Naive B cell (primary cell): ENCODE measurements around the gene STBD1. TPM values are rescaled to one million over a fixed set of nuclear protein-coding genes. Genes with fewer than 3 reads are reported as not detected.

ENCODE experiments used
- ATAC-seq, 2 donors: fragments of 150-1000 bp; cut with Tn5 transposase; 2 replicates each; pipeline ENCODE4 v1.10.0; 2021; ENCODE audit warnings: low read depth in 2 of 2, mild to moderate bottlenecking in 2 of 2, moderate library complexity in 2 of 2
- DNase-seq: peaks from one replicate; pipeline ENCODE4 v3.0.0; 2022
- H3K27ac Mint-ChIP-seq, 6 donors: one replicate each; pipeline ENCODE4 v1.8.0; 2020 to 2022; ENCODE audit warnings: mild to moderate bottlenecking in 6 of 6, mixed read lengths in 6 of 6, moderate library complexity in 5 of 6, inconsistent platforms in 2 of 6
- H3K27me3 Mint-ChIP-seq, 3 donors: one replicate each; pipeline ENCODE4 v1.8.0; 2021 to 2022; ENCODE audit warnings: mixed read lengths in 3 of 3, mild to moderate bottlenecking in 1 of 3
- H3K36me3 Mint-ChIP-seq, 2 donors: one replicate each; pipeline ENCODE4 v1.8.0; 2020 to 2022; ENCODE audit warnings: mixed read lengths in 2 of 2, inconsistent platforms in 1 of 2, mild to moderate bottlenecking in 1 of 2
- H3K4me1 Mint-ChIP-seq, 3 donors: one replicate each; pipeline ENCODE4 v1.8.0; 2020 to 2022; ENCODE audit warnings: mixed read lengths in 3 of 3, inconsistent platforms in 1 of 3, mild to moderate bottlenecking in 1 of 3, moderate library complexity in 1 of 3
- H3K4me3 Mint-ChIP-seq, 8 donors: one replicate each; pipeline ENCODE4 v1.8.0; 2020 to 2022; ENCODE audit warnings: mild to moderate bottlenecking in 8 of 8, mixed read lengths in 8 of 8, moderate library complexity in 8 of 8, inconsistent platforms in 2 of 8
- H3K9me3 Mint-ChIP-seq, 7 donors: one replicate each; pipeline ENCODE4 v1.8.0; 2020 to 2022; ENCODE audit warnings: mixed read lengths in 7 of 7, mild to moderate bottlenecking in 5 of 7, inconsistent platforms in 2 of 7, moderate library complexity in 1 of 7
- polyA plus RNA-seq, 6 donors: library from polyadenylated mRNA; unstranded; fragments of 300-500 nt; fragmentation: Illumina TruSeq; gene quantifications; one replicate each; pipeline ENCODE4 v1.2.3, GENCODE V29; 2021; ENCODE audit warnings: low read depth in 6 of 6

STBD1 gene
- polyA plus RNA-seq, 6 donors from 2014 or later = not detected

GRCh38 chr4:76298227-76298626 is 8.3 kb upstream of the STBD1 start:
- Mint-ChIP-seq H3K27me3 (peaks cover 8 to 21% (median 20%) of the 10 kb centered on the region in 3 donors), H3K36me3 (peaks cover 4 to 6% of the 10 kb centered on the region in 2 donors), H3K9me3 (peaks cover 10 to 35% (median 32%) of the 10 kb centered on the region in 7 donors), H3K4me3 (no peak overlapping the region), H3K4me1 (no peaks in the 10 kb centered on the region), H3K27ac (no peak overlapping the region)
- ATAC-seq (no peak), DNase-seq (no peak)

GRCh38 chr4:76300012-76300411 is 6.5 kb upstream of the STBD1 start:
- no peak for ATAC-seq
- H3K27ac Mint-ChIP-seq = no peak overlapping the region
- H3K9me3 Mint-ChIP-seq = peaks cover 10 to 35% (median 32%) of the 10 kb centered on the region in 7 donors
- no peak for DNase-seq
- peaks cover 13 to 26% (median 26%) of the 10 kb centered on the region in 3 donors for H3K27me3 Mint-ChIP-seq
- H3K4me3 Mint-ChIP-seq = no peak overlapping the region
- H3K4me1 Mint-ChIP-seq = peaks cover 3 to 4% (median 4%) of the 10 kb centered on the region in 3 donors
- H3K36me3 Mint-ChIP-seq = peaks cover 4 to 10% of the 10 kb centered on the region in 2 donors

DNA sequence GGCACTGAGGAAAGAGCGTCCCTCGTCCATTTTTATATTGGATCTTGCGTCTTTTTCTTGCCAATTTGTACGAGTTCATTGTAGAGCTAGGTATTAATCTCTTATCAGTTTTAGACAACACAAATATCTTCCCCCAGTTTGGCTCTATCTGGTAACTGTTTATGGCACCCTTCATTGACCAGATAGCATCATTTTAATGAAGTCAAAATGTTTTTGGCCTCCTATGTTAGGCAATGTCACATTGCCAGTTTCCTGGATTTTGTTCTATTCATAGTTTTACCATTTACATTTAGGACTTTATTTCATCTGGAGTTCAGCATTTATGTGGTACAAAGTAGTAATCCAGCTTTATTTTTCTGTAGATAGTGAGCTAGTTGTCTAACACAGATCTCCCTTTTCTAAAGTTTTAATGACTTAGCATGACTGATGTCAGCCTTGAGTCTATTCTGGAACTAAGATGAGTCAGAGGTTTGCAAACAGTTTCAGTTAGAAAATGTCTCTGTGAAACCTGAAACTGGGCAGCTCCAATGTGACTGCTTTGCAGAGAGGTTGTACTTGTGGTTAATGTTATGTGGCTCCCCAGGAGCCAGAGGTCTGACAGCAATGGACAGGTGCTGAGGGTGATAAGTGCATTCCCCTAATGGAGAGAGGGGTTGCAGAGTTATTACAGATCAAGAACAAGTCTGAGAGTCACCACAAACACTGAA is 5.3 kb upstream of the STBD1 start:
- Mint-ChIP-seq H3K9me3 (peaks cover 7 to 29% (median 26%) of the 10 kb centered on the region in 7 donors), H3K36me3 (peaks cover 4 to 13% of the 10 kb centered on the region in 2 donors), H3K4me3 (no peak overlapping the region), H3K27me3 (peaks cover 19 to 33% (median 32%) of the 10 kb centered on the region in 3 donors), H3K4me1 (peaks cover 11 to 13% (median 12%) of the 10 kb centered on the region in 3 donors), H3K27ac (no peak overlapping the region)
- ATAC-seq (no peak), DNase-seq (no peak)

- no peak for ATAC-seq
- H3K4me1 Mint-ChIP-seq = peaks cover 11 to 15% (median 12%) of the 10 kb centered on the region in 3 donors
- peaks cover 19 to 33% (median 29%) of the 10 kb centered on the region in 3 donors for H3K27me3 Mint-ChIP-seq
- DNase-seq = no peak
- H3K36me3 Mint-ChIP-seq = peaks cover 4 to 13% of the 10 kb centered on the region in 2 donors
- H3K9me3 Mint-ChIP-seq = peaks cover 5 to 25% (median 21%) of the 10 kb centered on the region in 7 donors
- no peak overlapping the region for H3K27ac Mint-ChIP-seq
- H3K4me3 Mint-ChIP-seq = no peak overlapping the region
Measured at GRCh38 chr4:76301775-76302162, 4.8 kb upstream of the STBD1 start.

- Mint-ChIP-seq H3K4me1 (peaks cover 11 to 21% (median 12%) of the 10 kb centered on the region in 3 donors), H3K4me3 (no peak overlapping the region), H3K9me3 (peaks cover 5 to 14% (median 10%) of the 10 kb centered on the region in 7 donors), H3K36me3 (peaks cover 0 to 13% of the 10 kb centered on the region in 2 donors), H3K27me3 (peaks cover 19 to 33% (median 33%) of the 10 kb centered on the region in 3 donors), H3K27ac (no peak overlapping the region)
- DNase-seq = no peak
- no peak for ATAC-seq
Measured at GRCh38 chr4:76302826-76303438, 3.6 kb upstream of the STBD1 start.

- Mint-ChIP-seq H3K9me3 (peaks cover 0 to 2% (median 0%) of the 10 kb centered on the region in 7 donors), H3K4me3 (peak overlapping the region in 7 of 8 donors; percentile 20 to 82 (median 75)), H3K36me3 (peaks cover 0 to 8% of the 10 kb centered on the region in 2 donors), H3K27me3 (peaks cover 30 to 41% (median 39%) of the 10 kb centered on the region in 3 donors), H3K27ac (no peak overlapping the region), H3K4me1 (peaks cover 11 to 21% (median 12%) of the 10 kb centered on the region in 3 donors)
- no peak for DNase-seq
- no peak for ATAC-seq
Measured at GRCh38 chr4:76305033-76305687, 1.4 kb upstream of the STBD1 start.

DNA sequence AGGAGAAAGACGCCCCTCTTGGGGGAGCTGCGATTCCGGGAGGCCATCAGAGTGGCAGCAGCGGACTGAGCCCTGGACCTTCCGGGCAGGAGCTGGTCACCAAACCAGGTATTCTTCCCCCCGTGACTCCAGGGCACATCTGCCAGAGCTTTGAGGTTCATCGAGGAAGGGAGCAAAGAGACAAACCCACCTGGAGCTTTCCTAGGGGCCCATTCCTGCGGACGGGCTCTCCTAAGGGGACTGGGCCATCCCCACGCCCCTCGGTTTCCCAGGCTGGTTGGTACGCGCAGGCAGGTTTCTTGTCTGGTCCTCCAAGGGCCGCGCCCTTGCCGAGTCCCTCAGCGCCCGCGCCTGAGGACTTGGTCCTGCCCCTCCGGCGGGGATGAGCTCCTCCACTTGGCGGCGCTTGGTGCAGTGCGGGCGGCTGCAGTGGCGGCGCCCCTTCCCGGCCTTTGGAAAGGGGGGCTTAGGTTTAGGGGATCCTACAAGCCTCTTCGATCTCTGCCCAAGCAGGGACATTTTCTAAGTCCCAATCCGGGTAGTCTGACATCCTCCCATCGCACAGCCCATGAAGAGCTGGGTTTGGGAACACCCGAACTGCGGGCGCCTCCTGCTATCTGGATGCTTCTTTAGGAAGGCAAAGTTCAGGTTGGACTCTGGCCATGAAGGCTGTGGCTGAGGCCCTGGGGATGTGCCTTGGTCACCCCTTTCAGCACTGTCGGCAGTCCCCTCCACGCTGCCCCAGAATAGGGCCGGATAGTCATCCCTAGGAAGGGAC is 538 bp downstream of the STBD1 start:
- Mint-ChIP-seq H3K4me1 (peaks cover 11 to 21% (median 12%) of the 10 kb centered on the region in 3 donors), H3K4me3 (peak overlapping the region; percentile 56 to 89 (median 76)), H3K27ac (no peak overlapping the region), H3K36me3 (peaks cover 0 to 8% of the 10 kb centered on the region in 2 donors), H3K9me3 (no peaks in the 10 kb centered on the region), H3K27me3 (peaks cover 30 to 41% (median 36%) of the 10 kb centered on the region in 3 donors)
- no peak for ATAC-seq
- DNase-seq = no peak

- H3K27ac Mint-ChIP-seq = no peak overlapping the region
- peaks cover 27 to 36% (median 35%) of the 10 kb centered on the region in 3 donors for H3K27me3 Mint-ChIP-seq
- peaks cover 11 to 21% (median 12%) of the 10 kb centered on the region in 3 donors for H3K4me1 Mint-ChIP-seq
- H3K4me3 Mint-ChIP-seq = peak overlapping the region in 7 of 8 donors; percentile 32 to 78 (median 71)
- ATAC-seq (no peak), DNase-seq (no peak)
- no peaks in the 10 kb centered on the region for H3K9me3 Mint-ChIP-seq
- peaks cover 0 to 8% of the 10 kb centered on the region in 2 donors for H3K36me3 Mint-ChIP-seq
Measured at GRCh38 chr4:76307660-76308014, 1.1 kb downstream of the STBD1 start.

DNA sequence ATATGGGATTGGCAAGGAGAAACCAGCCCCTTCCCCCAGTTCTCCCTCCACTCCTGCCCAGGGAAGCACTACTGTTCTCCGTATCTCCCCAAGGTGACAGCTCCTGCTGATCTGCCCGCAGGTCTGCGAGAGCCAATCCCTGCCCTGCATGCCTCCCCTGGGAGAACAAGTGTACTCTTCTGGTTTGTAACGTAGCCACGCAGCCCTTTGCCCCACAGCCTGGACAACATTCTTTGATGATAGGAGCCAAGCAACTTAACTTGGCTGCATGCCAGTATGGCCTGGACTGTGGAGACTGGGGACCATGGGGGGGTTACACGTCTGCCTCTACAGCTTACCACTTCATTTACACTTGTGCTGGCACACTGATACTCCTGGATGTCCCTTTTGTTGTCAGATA is 2.0 kb downstream of the STBD1 start:
- H3K36me3 Mint-ChIP-seq = peaks cover 0 to 8% of the 10 kb centered on the region in 2 donors
- H3K4me1 Mint-ChIP-seq = peaks cover 11 to 21% (median 12%) of the 10 kb centered on the region in 3 donors
- H3K4me3 Mint-ChIP-seq = peak overlapping the region in 1 of 8 donors; percentile 12
- peaks cover 23 to 37% (median 26%) of the 10 kb centered on the region in 3 donors for H3K27me3 Mint-ChIP-seq
- H3K27ac Mint-ChIP-seq = no peak overlapping the region
- no peak for ATAC-seq
- no peak for DNase-seq
- H3K9me3 Mint-ChIP-seq = no peaks in the 10 kb centered on the region

DNA sequence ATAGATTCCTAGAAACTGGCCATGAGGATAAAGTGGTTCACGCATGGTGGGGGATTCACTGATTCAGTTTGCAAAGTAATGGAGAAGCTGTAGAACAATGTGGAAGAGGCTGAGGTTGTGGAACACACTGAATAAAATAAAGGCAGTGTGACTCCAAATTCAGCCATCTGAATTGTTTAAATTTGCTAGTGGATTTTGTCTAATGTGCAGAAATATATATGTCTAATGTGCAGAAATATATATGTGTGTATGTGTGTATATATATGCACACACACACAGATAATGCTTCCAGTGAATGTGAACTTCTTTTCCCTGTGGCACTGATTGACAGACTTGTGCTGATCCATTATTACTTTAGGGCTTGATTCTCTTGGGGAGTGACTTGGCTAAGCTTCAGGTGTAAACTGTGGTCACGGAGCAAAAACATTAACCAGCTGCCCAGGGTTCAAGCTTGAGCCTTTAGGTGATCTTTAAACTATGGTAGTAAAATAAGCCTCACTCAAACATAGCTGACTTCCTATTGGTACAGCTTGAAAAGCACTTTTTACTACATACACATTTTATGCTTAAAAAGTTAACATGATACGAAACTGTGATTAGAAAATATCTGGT is 3.5 kb downstream of the STBD1 start:
- Mint-ChIP-seq H3K4me3 (no peak overlapping the region), H3K27me3 (peaks cover 17 to 36% (median 26%) of the 10 kb centered on the region in 3 donors), H3K27ac (no peak overlapping the region), H3K36me3 (peaks cover 0 to 10% of the 10 kb centered on the region in 2 donors), H3K9me3 (peaks cover 0 to 8% (median 0%) of the 10 kb centered on the region in 7 donors), H3K4me1 (peaks cover 7 to 18% (median 7%) of the 10 kb centered on the region in 3 donors)
- DNase-seq (no peak), ATAC-seq (no peak)

- Mint-ChIP-seq H3K4me1 (peaks cover under 1 to 11% (median 1%) of the 10 kb centered on the region in 3 donors), H3K36me3 (peaks cover 0 to 13% of the 10 kb centered on the region in 2 donors), H3K27ac (no peak overlapping the region), H3K4me3 (no peak overlapping the region), H3K27me3 (peaks cover 17 to 30% (median 25%) of the 10 kb centered on the region in 3 donors), H3K9me3 (peaks cover 0 to 13% (median 4%) of the 10 kb centered on the region in 7 donors)
- ATAC-seq (no peak), DNase-seq (no peak)
Measured at GRCh38 chr4:76310683-76311082, 4.2 kb downstream of the STBD1 start.

DNA sequence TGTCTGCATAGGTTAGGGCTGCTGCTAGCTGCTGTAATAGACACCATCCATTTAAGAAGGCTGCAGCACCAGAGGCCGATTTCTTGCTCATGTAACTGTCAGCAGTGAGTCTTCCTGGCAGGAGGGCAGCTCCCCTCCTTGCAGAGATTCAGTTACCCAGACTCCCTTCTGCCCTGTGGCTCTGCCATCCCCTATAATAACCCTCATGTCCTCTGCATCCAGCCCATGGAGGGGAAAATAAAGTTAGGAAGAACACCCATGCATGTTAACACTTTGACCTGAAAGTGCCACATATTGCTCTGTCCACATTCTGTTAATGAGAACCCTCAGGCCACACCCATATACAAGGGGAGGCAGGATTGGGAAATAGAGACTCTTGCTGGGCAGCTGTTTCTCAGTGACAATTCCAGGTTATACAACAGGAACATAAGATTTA is 5.4 kb downstream of the STBD1 start:
- Mint-ChIP-seq H3K27me3 (peaks cover 28 to 37% (median 29%) of the 10 kb centered on the region in 3 donors), H3K9me3 (peaks cover 2 to 25% (median 14%) of the 10 kb centered on the region in 7 donors), H3K27ac (no peak overlapping the region), H3K4me3 (no peak overlapping the region), H3K36me3 (peaks cover 1 to 25% of the 10 kb centered on the region in 2 donors), H3K4me1 (peaks cover 0 to 5% (median 0%) of the 10 kb centered on the region in 3 donors)
- ATAC-seq = no peak
- DNase-seq = no peak
